ENCODE measurements around the gene NEK3.

GRCh38 chr13:52127378-52127777 lies 32.0 kb downstream of the NEK3 start:
- no peak for TF ChIP-seq CTCF (conservative IDR thresholded peaks at IDR 0.05; ENCODE audit: low read depth, low read length)
- no peak for TF ChIP-seq RAD21 (IDR thresholded peaks at IDR 0.05; ENCODE audit: low read length)
- no peak for TF ChIP-seq POLR2A (IDR thresholded peaks at IDR 0.05; ENCODE audit: low read depth, low read length)
- no peak for TF ChIP-seq MAZ (IDR thresholded peaks at IDR 0.05; ENCODE audit: borderline replicate concordance, low read depth, low read length)
- no peak for TF ChIP-seq FOS (IDR thresholded peaks at IDR 0.05; ENCODE audit: low read depth, low read length)
- no peak for TF ChIP-seq NFE2L2 (IDR thresholded peaks at IDR 0.05; ENCODE audit: low read depth, low read length)
- no peak for TF ChIP-seq BHLHE40 (IDR thresholded peaks at IDR 0.05; ENCODE audit: low read depth, low read length)
- TF ChIP-seq CHD1 (IDR thresholded peaks at IDR 0.05; ENCODE audit: low read depth, low read length) = no peak
- TF ChIP-seq CEBPB (IDR thresholded peaks at IDR 0.05; ENCODE audit: low read depth, low read length) = no peak
- TF ChIP-seq RFX5 (IDR thresholded peaks at IDR 0.05; ENCODE audit: low read depth, low read length) = no peak
- TF ChIP-seq USF2 (IDR thresholded peaks at IDR 0.05; ENCODE audit: low read depth, low read length) = no peak
- no peak for TF ChIP-seq ELK1 (IDR thresholded peaks at IDR 0.05; ENCODE audit: borderline replicate concordance, low read depth, low read length)
- TF ChIP-seq MXI1 (IDR thresholded peaks at IDR 0.05; ENCODE audit: borderline replicate concordance, low read depth, low read length) = no peak
